HCT116 (cell line): ENCODE results near the gene LY9. TPM values are rescaled to one million over a fixed set of nuclear protein-coding genes. Genes with fewer than 3 reads are reported as not detected.

ENCODE experiments used
- ATAC-seq: fragments of 200-7000 bp; cut with Tn5 transposase; 2 replicates; pipeline ENCODE4 v1.9.1; 2020; ENCODE audit warnings: mild to moderate bottlenecking, moderate library complexity
- BruUV-seq: library from RNA; stranded (reverse); fragments of 400-500 nt; replicated peaks from 2 replicates; lab custom pipeline; 2021; lab: Mats Ljungman, UMichigan
- CTCF ChIA-PET: fragments of 300-600 bp; sonication (Branson Sonifier 250); formaldehyde crosslinking; loops from one replicate; lab custom pipeline; 2021; ENCODE audit warnings: antibody characterized with exemption; lab: Charles Lee
- POLR2A ChIA-PET: fragments of 300-600, 350-600 bp; sonication (Branson Sonifier 250); formaldehyde crosslinking; loops from one replicate; lab custom pipeline; 2021; ENCODE audit warnings: antibody characterized with exemption; lab: Charles Lee
- RAD21 ChIA-PET, 2 experiments: fragments of 300-600 bp; sonication (Branson Sonifier 250); formaldehyde crosslinking; loops; one replicate each; lab custom pipeline; 2023; ENCODE audit warnings: low total read pairs in 2 of 2; ENCODE audit not compliant: uncharacterized antibody in 2 of 2, unreplicated experiment in 2 of 2, low non-redundant PET in 1 of 2; lab: Charles Lee
- DNase-seq: peaks from one replicate; pipeline ENCODE4 v3.0.0-alpha.2; 2010; ENCODE audit warnings: low read depth, low spot score
- H2AFZ ChIP-seq: fragments of 200-600 bp; shearing (Covaris generic), sonication (generic); 2 replicates; pipeline ENCODE4 v1.6.1; 2017; ENCODE audit warnings: low read depth, mixed run types, mixed read lengths, antibody characterized with exemption, low read length; ENCODE audit not compliant: poor library complexity, severe bottlenecking
- H3K27ac ChIP-seq: 2 replicates; pipeline ENCODE4 v1.5.1; 2012; ENCODE audit warnings: low read depth, low read length
- H3K27me3 ChIP-seq: fragments of 200-600 bp; sonication (generic); 2 replicates; pipeline ENCODE4 v1.6.1; 2016; ENCODE audit warnings: mixed run types, low read length, mixed read lengths; ENCODE audit not compliant: insufficient read depth
- H3K36me3 ChIP-seq, 2 experiments: fragments of 200-500 bp in 1 of 2; fragments of 200-600 bp in 1 of 2; sonication (Bioruptor generic) in 1 of 2; sonication (generic) in 1 of 2; 2 replicates each; pipeline versions ENCODE4 v1.5.1 to v1.6.1; 2014 to 2016; ENCODE audit warnings: low read length in 2 of 2, inconsistent platforms in 1 of 2, mixed read lengths in 1 of 2, mixed run types in 1 of 2; ENCODE audit not compliant: insufficient read depth in 2 of 2, control insufficient read depth in 1 of 2
- H3K4me1 ChIP-seq, 2 experiments: fragments of 200-600 bp in 1 of 2; sonication (generic) in 1 of 2; 2 replicates each; pipeline versions ENCODE4 v1.5.1 to v1.6.1; 2012 to 2017; ENCODE audit warnings: low read length in 2 of 2, inconsistent platforms in 1 of 2, mild to moderate bottlenecking in 1 of 2, mixed read lengths in 1 of 2, mixed run types in 1 of 2, moderate library complexity in 1 of 2; ENCODE audit not compliant: insufficient read depth in 2 of 2, control insufficient read depth in 1 of 2
- H3K4me2 ChIP-seq: fragments of 200-600 bp; sonication (generic); 2 replicates; pipeline ENCODE4 v1.6.1; 2017; ENCODE audit warnings: mixed run types, low read length, mixed read lengths
- H3K4me3 ChIP-seq, 2 experiments: fragments of 200-600 bp in 1 of 2; sonication (generic) in 1 of 2; replicated peaks in 1 of 2; 2 replicates each; pipeline ENCODE4 v1.5.1; 2011 to 2016; ENCODE audit warnings: low read length in 2 of 2, control low read depth in 1 of 2, low read depth in 1 of 2, mild to moderate bottlenecking in 1 of 2, mixed read lengths in 1 of 2, mixed run types in 1 of 2
- H3K79me2 ChIP-seq: fragments of 200-600 bp; sonication (generic); 2 replicates; pipeline ENCODE4 v1.6.1; 2017; ENCODE audit warnings: mild to moderate bottlenecking, mixed run types, low read length, moderate library complexity, mixed read lengths; ENCODE audit not compliant: insufficient read depth
- H3K9ac ChIP-seq: fragments of 200-600 bp; sonication (generic); 2 replicates; pipeline ENCODE4 v1.6.1; 2016; ENCODE audit warnings: low read length, mixed read lengths
- H3K9me2 ChIP-seq: fragments of 200-600 bp; sonication (generic), shearing (Covaris generic); 2 replicates; pipeline ENCODE4 v1.6.1; 2017; ENCODE audit warnings: mixed run types, mild to moderate bottlenecking, moderate library complexity; ENCODE audit not compliant: insufficient read depth
- H3K9me3 ChIP-seq, 2 experiments: fragments of 200-500 bp in 1 of 2; fragments of 200-600 bp in 1 of 2; sonication (Bioruptor generic) in 1 of 2; sonication (generic) in 1 of 2; 2 replicates each; pipeline ENCODE4 v1.6.1; 2014 to 2017; ENCODE audit warnings: low read length in 2 of 2, mixed read lengths in 2 of 2, inconsistent platforms in 1 of 2, low read depth in 1 of 2, mild to moderate bottlenecking in 1 of 2, mixed run types in 1 of 2, moderate library complexity in 1 of 2; ENCODE audit not compliant: control insufficient read depth in 1 of 2, insufficient read depth in 1 of 2
- H4K20me1 ChIP-seq: fragments of 200-600 bp; sonication (generic), shearing (Covaris generic); 2 replicates; pipeline ENCODE4 v1.6.1; 2017; ENCODE audit warnings: mixed run types, mild to moderate bottlenecking, moderate library complexity; ENCODE audit not compliant: insufficient read depth
- ATF3 ChIP-seq: IDR thresholded peaks from 2 replicates; pipeline ENCODE4 v1.6.1; 2012
- CBX3 ChIP-seq: IDR thresholded peaks from 2 replicates; pipeline ENCODE4 v1.6.1; 2012; ENCODE audit warnings: low read depth
- CEBPB ChIP-seq: IDR thresholded peaks from 2 replicates; pipeline ENCODE4 v1.6.1; 2012; ENCODE audit warnings: low read depth
- CTCF ChIP-seq, 3 experiments: fragments of 200-600 bp in 1 of 3; sonication (generic) in 1 of 3; IDR thresholded peaks in 2 of 3; conservative IDR thresholded peaks in 1 of 3; 2 replicates each; pipeline ENCODE4 v1.5.1; 2012 to 2017; ENCODE audit warnings: low read depth in 2 of 3, low read length in 2 of 3, antibody characterized with exemption in 1 of 3, borderline replicate concordance in 1 of 3, control low read depth in 1 of 3, mild to moderate bottlenecking in 1 of 3, mixed read lengths in 1 of 3, mixed run types in 1 of 3, moderate library complexity in 1 of 3; ENCODE audit not compliant: insufficient read depth in 1 of 3
- ELF1 ChIP-seq: IDR thresholded peaks from 2 replicates; pipeline ENCODE4 v1.6.1; 2012; ENCODE audit warnings: low read depth, borderline replicate concordance
- EZH2 ChIP-seq: fragments of 200-600 bp; sonication (generic); IDR thresholded peaks from 2 replicates; pipeline ENCODE4 v1.6.1; 2017; ENCODE audit warnings: antibody characterized with exemption, mixed run types
- EZH2phosphoT487 ChIP-seq: fragments of 200-600 bp; IDR thresholded peaks from 2 replicates; pipeline ENCODE4 v1.6.1; 2018; ENCODE audit warnings: antibody characterized with exemption, borderline replicate concordance
- FOSL1 ChIP-seq: IDR thresholded peaks from 2 replicates; pipeline ENCODE4 v1.6.1; 2012; ENCODE audit warnings: low read depth
- JUND ChIP-seq: IDR thresholded peaks from 2 replicates; pipeline ENCODE4 v1.6.1; 2012
- MAX ChIP-seq: IDR thresholded peaks from 2 replicates; pipeline ENCODE4 v1.6.1; 2012
- POLR2A ChIP-seq: IDR thresholded peaks from 2 replicates; pipeline ENCODE4 v1.7.0; 2011; ENCODE audit warnings: borderline replicate concordance; ENCODE audit not compliant: insufficient read depth, insufficient read length; ENCODE audit errors: extremely low read depth
- POLR2AphosphoS5 ChIP-seq: IDR thresholded peaks from 2 replicates; pipeline ENCODE4 v1.6.1; 2011; ENCODE audit warnings: mild to moderate bottlenecking, low read depth, low read length, moderate library complexity
- RAD21 ChIP-seq: IDR thresholded peaks from 2 replicates; pipeline ENCODE4 v1.6.1; 2012; ENCODE audit warnings: low read depth, mild to moderate bottlenecking
- REST ChIP-seq: IDR thresholded peaks from 2 replicates; pipeline ENCODE4 v1.6.1; 2012; ENCODE audit warnings: low read depth
- SIN3A ChIP-seq: IDR thresholded peaks from 2 replicates; pipeline ENCODE4 v1.6.1; 2012; ENCODE audit warnings: low read depth
- SP1 ChIP-seq: IDR thresholded peaks from 2 replicates; pipeline ENCODE4 v1.6.1; 2012; ENCODE audit warnings: low read depth
- SRF ChIP-seq: IDR thresholded peaks from 2 replicates; pipeline ENCODE4 v1.6.1; 2012; ENCODE audit warnings: low read depth
- TCF7L2 ChIP-seq: IDR thresholded peaks from 2 replicates; pipeline ENCODE4 v1.7.0; 2011; ENCODE audit warnings: borderline replicate concordance, inconsistent platforms; ENCODE audit not compliant: insufficient read depth, insufficient read length; ENCODE audit errors: extremely low read depth
- YY1 ChIP-seq: IDR thresholded peaks from 2 replicates; pipeline ENCODE4 v1.6.1; 2011; ENCODE audit warnings: low read length, low read depth, moderate library complexity, mild to moderate bottlenecking; ENCODE audit not compliant: insufficient replicate concordance; ENCODE audit errors: extremely low read depth
- ZBTB33 ChIP-seq: IDR thresholded peaks from 2 replicates; pipeline ENCODE4 v1.6.1; 2011; ENCODE audit warnings: mild to moderate bottlenecking, low read length, moderate library complexity; ENCODE audit not compliant: insufficient replicate concordance; ENCODE audit errors: extremely low read depth
- ZFX ChIP-seq: fragments of 450-650 bp; IDR thresholded peaks from 2 replicates; pipeline ENCODE4 v1.6.1; 2017
- ZNF274 ChIP-seq: fragments of 200-500 bp; sonication (Bioruptor generic); IDR thresholded peaks from 2 replicates; pipeline ENCODE4 v1.6.1; 2014; ENCODE audit warnings: mild to moderate bottlenecking, low read depth, low read length, inconsistent platforms
- intact Hi-C: fragments of 100-400 bp; cut with micrococcal nuclease; formaldehyde crosslinking; loops from 2 replicates; pipeline ENCODE4 v1.10.0; 2022
- total RNA-seq: library from RNA; stranded (reverse); gene quantifications from one replicate; pipeline ENCODE4 v1.2.1, GENCODE V29; 2021; ENCODE audit not compliant: unreplicated experiment

Gene LY9
- total RNA-seq, 1 experiment from 2014 or later, result 0.22 TPM

GRCh38 chr1:160813215-160813614, 17.2 kb downstream of the LY9 start:
- no peaks in the 10 kb centered on the region for H3K9me2 ChIP-seq
- H2AFZ ChIP-seq, result peak overlapping the region; percentile 83
- intact Hi-C loops, result no loop called here
- peaks cover 9 to 13% of the 10 kb centered on the region in 2 experiments for H3K4me1 ChIP-seq
- no peaks in the 10 kb centered on the region for H3K27me3 ChIP-seq
- peak overlapping the region; percentile 69 for H3K4me2 ChIP-seq
- DNase-seq (peak; percentile 69), ATAC-seq (peak; percentile 98)
- RAD21 ChIA-PET, result no interaction called here
- CTCF ChIA-PET, result no interaction called here
- H4K20me1 ChIP-seq, result no peaks in the 10 kb centered on the region
- no peaks in the 10 kb centered on the region for H3K79me2 ChIP-seq
- no peaks in the 10 kb centered on the region for H3K9me3 ChIP-seq
- no TSS peak for BruUV-seq
- no peak overlapping the region for H3K27ac ChIP-seq
- H3K36me3 ChIP-seq, result no peaks in the 10 kb centered on the region
- H3K9ac ChIP-seq, result no peak overlapping the region
- no peak overlapping the region for H3K4me3 ChIP-seq
- POLR2A ChIA-PET, result no interaction called here
- peak; percentile 66 for TF ChIP-seq SRF
- no peak for TF ChIP-seq EZH2
- TF ChIP-seq ZBTB33, result no peak
- TF ChIP-seq CBX3, result peak; percentile 91
- no peak for TF ChIP-seq ZNF274
- peak; percentile 24; the same call in 1 of the 2 replicates for TF ChIP-seq POLR2AphosphoS5
- no peak for TF ChIP-seq EZH2phosphoT487
- TF ChIP-seq FOSL1, result peak; percentile 97
- TF ChIP-seq JUND, result peak; percentile 91
- no peak for TF ChIP-seq REST
- TF ChIP-seq SP1, result peak; percentile 73
- TF ChIP-seq YY1, result no peak
- no peak; the same call in 1 of the 2 replicates for TF ChIP-seq CEBPB
- no peak for TF ChIP-seq ATF3
- no peak for TF ChIP-seq POLR2A
- TF ChIP-seq SIN3A, result no peak
- TF ChIP-seq ZFX, result no peak
- peak; percentile 46 for TF ChIP-seq TCF7L2
- TF ChIP-seq MAX, result no peak
- TF ChIP-seq RAD21, result no peak
- TF ChIP-seq ELF1, result no peak
- TF ChIP-seq CTCF (IDR thresholded peaks at IDR 0.05 in 2 of 3, conservative IDR thresholded peaks at IDR 0.05 in 1 of 3; ENCODE audit: borderline replicate concordance in 1 of 3, insufficient read depth in 1 of 3, low read depth in 2 of 3, low read length in 2 of 3), result no peak
